Nephron progenitor cell (in vitro differentiated cells): Measurements from ENCODE around the gene KCNA2.

Experiments used
- DNase-seq: peaks from one replicate; pipeline ENCODE4 v3.0.0; 2021
- H3K27ac Mint-ChIP-seq: 2 replicates; pipeline ENCODE4 v1.8.0; 2021; ENCODE audit warnings: mild to moderate bottlenecking, moderate library complexity, mixed read lengths
- H3K27me3 Mint-ChIP-seq: 2 replicates; pipeline ENCODE4 v1.8.0; 2021; ENCODE audit warnings: mild to moderate bottlenecking, low read depth, mixed read lengths; ENCODE audit not compliant: poor library complexity
- H3K36me3 Mint-ChIP-seq: 2 replicates; pipeline ENCODE4 v1.8.0; 2021; ENCODE audit warnings: low read depth, mixed read lengths
- H3K4me1 Mint-ChIP-seq: 2 replicates; pipeline ENCODE4 v1.8.0; 2021; ENCODE audit warnings: mixed read lengths
- H3K4me3 Mint-ChIP-seq: 2 replicates; pipeline ENCODE4 v1.8.0; 2021; ENCODE audit warnings: mild to moderate bottlenecking, moderate library complexity, mixed read lengths
- H3K9me3 Mint-ChIP-seq: 2 replicates; pipeline ENCODE4 v1.8.0; 2021; ENCODE audit warnings: mild to moderate bottlenecking, moderate library complexity, mixed read lengths
- CTCF ChIP-seq: fragments of 200-600 bp; sonication (generic); IDR thresholded peaks from 2 replicates; pipeline ENCODE4 v1.5.0; 2021; ENCODE audit warnings: antibody characterized with exemption

The KCNA2 gene

GRCh38 chr1:110580244-110580643, 25.9 kb downstream of the KCNA2 start:
- Mint-ChIP-seq H3K27ac (no peak overlapping the region), H3K4me1 (no peaks in the 10 kb centered on the region), H3K27me3 (peaks cover 29% of the 10 kb centered on the region), H3K4me3 (no peak overlapping the region), H3K9me3 (peaks cover 7% of the 10 kb centered on the region), H3K36me3 (no peaks in the 10 kb centered on the region)
- no peak for DNase-seq
- TF ChIP-seq CTCF: no peak

GRCh38 chr1:110579460-110579859, 26.7 kb downstream of the KCNA2 start:
- no peaks in the 10 kb centered on the region for H3K4me1 Mint-ChIP-seq
- peaks cover 34% of the 10 kb centered on the region for H3K27me3 Mint-ChIP-seq
- no peak for DNase-seq
- H3K4me3 Mint-ChIP-seq: no peak overlapping the region
- H3K9me3 Mint-ChIP-seq: peaks cover 7% of the 10 kb centered on the region
- H3K27ac Mint-ChIP-seq: no peak overlapping the region
- no peak for TF ChIP-seq CTCF
- H3K36me3 Mint-ChIP-seq: no peaks in the 10 kb centered on the region

GRCh38 chr1:110576441-110576840, 29.7 kb downstream of the KCNA2 start:
- Mint-ChIP-seq H3K27ac (no peak overlapping the region), H3K9me3 (peaks cover 7% of the 10 kb centered on the region), H3K36me3 (no peaks in the 10 kb centered on the region), H3K4me3 (no peak overlapping the region), H3K27me3 (peaks cover 41% of the 10 kb centered on the region), H3K4me1 (no peaks in the 10 kb centered on the region)
- no peak for DNase-seq
- no peak for TF ChIP-seq CTCF

- Mint-ChIP-seq H3K27ac (no peak overlapping the region), H3K36me3 (no peaks in the 10 kb centered on the region), H3K4me1 (no peaks in the 10 kb centered on the region), H3K4me3 (no peak overlapping the region), H3K9me3 (no peaks in the 10 kb centered on the region), H3K27me3 (peaks cover 39% of the 10 kb centered on the region)
- TF ChIP-seq CTCF: no peak
- no peak for DNase-seq
These were observed 32.8 kb downstream of the KCNA2 start for GRCh38 chr1:110573314-110573713.

GRCh38 chr1:110572751-110573150, 33.4 kb downstream of the KCNA2 start:
- Mint-ChIP-seq H3K4me3 (no peak overlapping the region), H3K36me3 (no peaks in the 10 kb centered on the region), H3K27ac (no peak overlapping the region), H3K4me1 (no peaks in the 10 kb centered on the region), H3K27me3 (peaks cover 43% of the 10 kb centered on the region), H3K9me3 (no peaks in the 10 kb centered on the region)
- TF ChIP-seq CTCF: no peak
- no peak for DNase-seq

- Mint-ChIP-seq H3K4me1 (no peaks in the 10 kb centered on the region), H3K36me3 (no peaks in the 10 kb centered on the region), H3K27ac (no peak overlapping the region), H3K4me3 (no peak overlapping the region), H3K27me3 (peaks cover 43% of the 10 kb centered on the region), H3K9me3 (no peaks in the 10 kb centered on the region)
- no peak for TF ChIP-seq CTCF
- no peak for DNase-seq
These were observed 35.3 kb downstream of the KCNA2 start for GRCh38 chr1:110570901-110571300.
